DLD1 (cell line): Measurements from ENCODE around the gene ERCC5.

Experiments used
- in situ Hi-C: cut with HindIII; loops from 2 replicates; pipeline ENCODE4 v1.10.0; 2017; ENCODE audit warnings: low sequenced_read_pairs

ERCC5 gene

GRCh38 chr13:102881819-102882686 is 36.2 kb downstream of the ERCC5 start:
- in situ Hi-C loops: no loop called here

GRCh38 chr13:102892503-102892902 is 46.7 kb downstream of the ERCC5 start:
- in situ Hi-C loops: no loop called here

- in situ Hi-C loops: no loop called here
These were observed 51.7 kb downstream of the ERCC5 start for GRCh38 chr13:102897371-102898138.

GRCh38 chr13:102900193-102900608 is 54.4 kb downstream of the ERCC5 start:
- in situ Hi-C loops: no loop called here

- in situ Hi-C loops: no loop called here
These were observed 55.2 kb downstream of the ERCC5 start for GRCh38 chr13:102901056-102901455.

GRCh38 chr13:102901615-102902305 is 55.9 kb downstream of the ERCC5 start:
- in situ Hi-C loops: no loop called here

GRCh38 chr13:102902789-102903347 is 57.0 kb downstream of the ERCC5 start:
- in situ Hi-C loops: no loop called here

GRCh38 chr13:102903659-102904407 is 58.0 kb downstream of the ERCC5 start:
- in situ Hi-C loops: no loop called here

- in situ Hi-C loops: no loop called here
These were observed 58.6 kb downstream of the ERCC5 start for GRCh38 chr13:102904408-102904862.

GRCh38 chr13:102905905-102906771 is 60.3 kb downstream of the ERCC5 start:
- in situ Hi-C loops: no loop called here

- in situ Hi-C loops: no loop called here
These were observed 61.4 kb downstream of the ERCC5 start for GRCh38 chr13:102907016-102907756.

GRCh38 chr13:102907886-102908515 is 62.2 kb downstream of the ERCC5 start:
- in situ Hi-C loops: no loop called here

GRCh38 chr13:102909971-102910370 is 64.1 kb downstream of the ERCC5 start:
- in situ Hi-C loops: no loop called here

- in situ Hi-C loops: no loop called here
These were observed 65.5 kb downstream of the ERCC5 start for GRCh38 chr13:102911336-102911735.

GRCh38 chr13:102912599-102912998 is 66.8 kb downstream of the ERCC5 start:
- in situ Hi-C loops: no loop called here

GRCh38 chr13:102913914-102914313 is 68.1 kb downstream of the ERCC5 start:
- in situ Hi-C loops: no loop called here

GRCh38 chr13:102914339-102914930 is 68.6 kb downstream of the ERCC5 start:
- in situ Hi-C loops: no loop called here
